ENCODE data around the gene BZW1. TPM values are rescaled to one million over a fixed set of nuclear protein-coding genes. Genes with fewer than 3 reads are reported as not detected.

BZW1 gene
- polyA plus RNA-seq, 1 of the 3 experiments (the other 2 are of a cell fraction), result 131 TPM

GRCh38 chr2:200811333-200812121 lies at the start of gene BZW1 (continued):
- TF ChIP-seq PBX3 (IDR thresholded peaks at IDR 0.05), result 0 out of 2 replicates have a peak, but pooled peaks have one; percentile 1
- no peak for TF ChIP-seq RFX5 (IDR thresholded peaks at IDR 0.05; ENCODE audit: low read length)
- no peak for TF ChIP-seq GATA2 (CRISPR knock-in tag; IDR thresholded peaks at IDR 0.05)
- peak; percentile 95 for TF ChIP-seq ELF1 (IDR thresholded peaks at IDR 0.05)
- 0 out of 2 replicates have a peak, but pooled peaks have one; percentile 15 for TF ChIP-seq YY1 (IDR thresholded peaks at IDR 0.05; ENCODE audit: low read depth)
- peak; percentile 83 for TF ChIP-seq SIN3A (IDR thresholded peaks at IDR 0.05; ENCODE audit: borderline replicate concordance, low read depth, low read length)
- TF ChIP-seq SMC3 (IDR thresholded peaks at IDR 0.05; ENCODE audit: low read depth, low read length), result no peak
- no peak; the same call in 1 of the 2 replicates for TF ChIP-seq IRF3 (IDR thresholded peaks at IDR 0.05; ENCODE audit: low read depth, low read length)
- TF ChIP-seq CTCF (IDR thresholded peaks at IDR 0.05), result no peak
- no peak; the same call in 1 of the 2 replicates for TF ChIP-seq RCOR1 (IDR thresholded peaks at IDR 0.05; ENCODE audit: low read length)

GRCh38 chr2:200762127-200762526 lies 49.6 kb upstream of the BZW1 start:
- Histone ChIP-seq H3K9ac (no peak overlapping the region), H3K27me3 (ENCODE audit: insufficient read depth) (no peaks in the 10 kb centered on the region), H3K79me2 (ENCODE audit: insufficient read depth) (no peaks in the 10 kb centered on the region), H3K9me3 (no peaks in the 10 kb centered on the region), H3F3A (replicated peaks; ENCODE audit: insufficient read depth) (peaks cover 23% of the 10 kb centered on the region), H3K27ac (ENCODE audit: low read depth in 2 of 2, low read length in 1 of 2) (peak overlapping the region in 1 of 2 experiments; percentile 71; a peak in 1 of 4 replicates), H3K4me2 (peak overlapping the region; percentile 57; the same call in 1 of the 2 replicates), H3K9me2 (no peaks in the 10 kb centered on the region), H3K4me3 (ENCODE audit: low read depth in 2 of 2, low read length in 1 of 2) (no peak overlapping the region), H2AFZ (ENCODE audit: low read depth) (no peak overlapping the region), H4K20me1 (ENCODE audit: insufficient read depth) (no peaks in the 10 kb centered on the region), H3K4me1 (ENCODE audit: control insufficient read depth in 1 of 2, insufficient read depth in 2 of 2, low read depth in 1 of 2, low read length in 1 of 2) (peaks cover 4 to 47% of the 10 kb centered on the region in 2 experiments), H3K36me3 (replicated peaks in 1 of 2; ENCODE audit: control insufficient read depth in 1 of 2, insufficient read depth in 2 of 2, low read length in 1 of 2) (no peaks in the 10 kb centered on the region)
- 89% methylated on average over 4 of the region's 4 CpGs for WGBS (ENCODE audit: low lambda C conversion rate)
- ChIA-PET CTCF (interaction anchor here (1.5 to 2.0 kb wide), 2 partner anchors 9 to 49 kb away, joined by 3 to 8 read pairs; no protein-coding TSS in a partner anchor), POLR2A (no interaction called here)
- DNase-seq, result no peak
- TF ChIP-seq RXRA (IDR thresholded peaks at IDR 0.05; ENCODE audit: borderline replicate concordance, low read depth) (no peak), IRF3 (IDR thresholded peaks at IDR 0.05; ENCODE audit: low read depth, low read length) (no peak), EZH2phosphoT487 (IDR thresholded peaks at IDR 0.05; ENCODE audit: borderline replicate concordance, low read depth) (no peak), POLR2AphosphoS5 (IDR thresholded peaks at IDR 0.05; ENCODE audit: low read depth, low read length) (no peak), USF1 (IDR thresholded peaks at IDR 0.05; ENCODE audit: borderline replicate concordance, low read depth) (no peak), MAX (IDR thresholded peaks at IDR 0.05; ENCODE audit: low read depth) (no peak), RCOR1 (IDR thresholded peaks at IDR 0.05; ENCODE audit: low read length) (no peak), CHD2 (IDR thresholded peaks at IDR 0.05; ENCODE audit: low read length, partially characterized antibody) (no peak), CTCF (IDR thresholded peaks at IDR 0.05) (no peak)
